IMR-90 (cell line): ENCODE results near the gene SMTN. TPM values are rescaled to one million over a fixed set of nuclear protein-coding genes. Genes with fewer than 3 reads are reported as not detected.

ENCODE experiments used
- ATAC-seq: fragments of 200-7000 bp; cut with Tn5 transposase; 2 replicates; pipeline ENCODE4 v1.9.1; 2020; ENCODE audit warnings: low read depth, mild to moderate bottlenecking, moderate library complexity
- BruUV-seq: library from RNA; stranded (reverse); fragments of 400-500 nt; replicated peaks from 2 replicates; lab custom pipeline; 2021; lab: Mats Ljungman, UMichigan
- CTCF ChIA-PET: fragments of 300-600 bp; formaldehyde crosslinking; extraction: SDS; loops from one replicate; lab custom pipeline; 2021; ENCODE audit warnings: antibody characterized with exemption; lab: Yijun Ruan, JAX
- POLR2A ChIA-PET: fragments of 300-600 bp; sonication (Branson Sonifier 250); formaldehyde crosslinking; loops from one replicate; lab custom pipeline; 2022; ENCODE audit warnings: antibody characterized with exemption; ENCODE audit not compliant: unreplicated experiment; lab: Charles Lee
- DNase-seq: peaks from one replicate; pipeline ENCODE4 v3.0.0; 2013
- H2AFZ ChIP-seq: replicated peaks from 2 replicates; pipeline ENCODE3; 2013; ENCODE audit warnings: low read length, mild to moderate bottlenecking; ENCODE audit not compliant: poor library complexity
- H2AK5ac ChIP-seq: 2 replicates; pipeline ENCODE4 v1.6.1; 2013; ENCODE audit warnings: low read depth, low read length, inconsistent platforms
- H2AK9ac ChIP-seq: replicated peaks from 2 replicates; pipeline ENCODE3; 2013; ENCODE audit warnings: mild to moderate bottlenecking, low read depth, low read length, moderate library complexity; ENCODE audit not compliant: poor library complexity
- H2BK120ac ChIP-seq: 2 replicates; pipeline ENCODE4 v1.6.1; 2013; ENCODE audit warnings: low read depth, low read length, inconsistent platforms
- H2BK15ac ChIP-seq: 3 replicates; pipeline ENCODE4 v1.6.1; 2013; ENCODE audit warnings: low read depth, low read length, inconsistent platforms
- H2BK20ac ChIP-seq: 2 replicates; pipeline ENCODE4 v1.6.1; 2013; ENCODE audit warnings: low read depth, mild to moderate bottlenecking, inconsistent platforms, low read length, moderate library complexity
- H2BK5ac ChIP-seq: 2 replicates; pipeline ENCODE4 v1.6.1; 2013; ENCODE audit warnings: mild to moderate bottlenecking, low read depth, low read length, inconsistent platforms; ENCODE audit not compliant: poor library complexity, severe bottlenecking
- H3K14ac ChIP-seq: replicated peaks from 2 replicates; pipeline ENCODE4 v1.6.1; 2013; ENCODE audit warnings: low read depth, low read length, inconsistent platforms
- H3K18ac ChIP-seq: 2 replicates; pipeline ENCODE4 v1.6.1; 2013; ENCODE audit warnings: low read depth, low read length, control low read depth
- H3K23ac ChIP-seq: 2 replicates; pipeline ENCODE4 v1.6.1; 2013; ENCODE audit warnings: low read depth, low read length, inconsistent platforms
- H3K27ac ChIP-seq: 2 replicates; pipeline ENCODE4 v1.5.1; 2013; ENCODE audit warnings: mild to moderate bottlenecking, control low read depth, low read length; ENCODE audit not compliant: insufficient read depth
- H3K27me3 ChIP-seq: 2 replicates; pipeline ENCODE4 v1.6.1; 2013; ENCODE audit warnings: low read length; ENCODE audit not compliant: control insufficient read depth, insufficient read depth
- H3K36me3 ChIP-seq: 2 replicates; pipeline ENCODE4 v1.6.1; 2013; ENCODE audit warnings: low read length, mixed read lengths; ENCODE audit not compliant: control insufficient read depth, insufficient read depth
- H3K4ac ChIP-seq: 2 replicates; pipeline ENCODE4 v1.6.1; 2013; ENCODE audit warnings: low read depth, low read length, inconsistent platforms
- H3K4me1 ChIP-seq: 2 replicates; pipeline ENCODE4 v1.6.1; 2013; ENCODE audit warnings: low read length, mixed read lengths; ENCODE audit not compliant: control insufficient read depth, insufficient read depth
- H3K4me2 ChIP-seq: 2 replicates; pipeline ENCODE4 v1.6.1; 2013; ENCODE audit warnings: low read depth, mild to moderate bottlenecking, control low read depth, low read length, moderate library complexity
- H3K4me3 ChIP-seq: 2 replicates; pipeline ENCODE4 v1.5.1; 2013; ENCODE audit warnings: low read depth, mild to moderate bottlenecking, control low read depth, low read length, moderate library complexity; ENCODE audit not compliant: insufficient read depth
- H3K56ac ChIP-seq: 2 replicates; pipeline ENCODE4 v1.6.1; 2013; ENCODE audit warnings: low read length, inconsistent platforms; ENCODE audit not compliant: insufficient read depth; ENCODE audit errors: extremely low read depth
- H3K79me1 ChIP-seq, 2 experiments: 2 replicates each; pipeline ENCODE4 v1.6.1; 2013; ENCODE audit warnings: low read length in 2 of 2, inconsistent platforms in 1 of 2, low read depth in 1 of 2
- H3K9ac ChIP-seq: 2 replicates; pipeline ENCODE4 v1.6.1; 2013; ENCODE audit warnings: low read depth, low read length, control low read depth
- H3K9me1 ChIP-seq: 2 replicates; pipeline ENCODE4 v1.6.1; 2013; ENCODE audit warnings: low read length, inconsistent platforms; ENCODE audit not compliant: insufficient read depth
- H3K9me3 ChIP-seq: 2 replicates; pipeline ENCODE4 v1.6.1; 2013; ENCODE audit warnings: low read length; ENCODE audit not compliant: control insufficient read depth, insufficient read depth
- H4K20me1 ChIP-seq: 2 replicates; pipeline ENCODE4 v1.6.1; 2013; ENCODE audit warnings: low read length, inconsistent platforms; ENCODE audit not compliant: insufficient read depth
- H4K5ac ChIP-seq: 2 replicates; pipeline ENCODE4 v1.6.1; 2013; ENCODE audit warnings: mild to moderate bottlenecking, low read depth, low read length, control low read depth
- H4K8ac ChIP-seq, 2 experiments: 2 replicates each; pipeline ENCODE4 v1.6.1; 2013; ENCODE audit warnings: low read depth in 2 of 2, low read length in 2 of 2, control low read depth in 1 of 2, inconsistent platforms in 1 of 2
- H4K91ac ChIP-seq: 2 replicates; pipeline ENCODE4 v1.6.1; 2013; ENCODE audit warnings: low read depth, low read length, inconsistent platforms; ENCODE audit not compliant: insufficient read depth
- CEBPB ChIP-seq: IDR thresholded peaks from 2 replicates; pipeline ENCODE4 v1.6.1; 2012; ENCODE audit warnings: low read depth, low read length, improper control_type of control experiment
- CHD1 ChIP-seq: IDR thresholded peaks from 2 replicates; pipeline ENCODE4 v1.6.1; 2012; ENCODE audit warnings: low read depth, low read length, improper control_type of control experiment
- CTCF ChIP-seq: conservative IDR thresholded peaks from 2 replicates; pipeline ENCODE4 v1.5.1; 2012; ENCODE audit warnings: mild to moderate bottlenecking, low read depth, low read length, improper control_type of control experiment
- ELK1 ChIP-seq: fragments of 150-350 bp; IDR thresholded peaks from 2 replicates; pipeline ENCODE4 v1.6.1; 2016; ENCODE audit warnings: low read depth, mild to moderate bottlenecking, low read length, moderate library complexity, borderline replicate concordance
- FOS ChIP-seq: fragments of 150-350 bp; IDR thresholded peaks from 2 replicates; pipeline ENCODE4 v1.6.1; 2016; ENCODE audit warnings: low read depth, low read length
- MAFK ChIP-seq: IDR thresholded peaks from 2 replicates; pipeline ENCODE4 v1.6.1; 2012; ENCODE audit warnings: low read depth, low read length, improper control_type of control experiment
- MXI1 ChIP-seq: IDR thresholded peaks from 2 replicates; pipeline ENCODE4 v1.6.1; 2012; ENCODE audit warnings: low read depth, mild to moderate bottlenecking, low read length, moderate library complexity, borderline replicate concordance
- POLR2A ChIP-seq: IDR thresholded peaks from 2 replicates; pipeline ENCODE4 v1.6.1; 2012; ENCODE audit warnings: mild to moderate bottlenecking, low read depth, low read length
- RAD21 ChIP-seq: IDR thresholded peaks from 2 replicates; pipeline ENCODE4 v1.6.1; 2012; ENCODE audit warnings: low read length, improper control_type of control experiment
- RCOR1 ChIP-seq: IDR thresholded peaks from 2 replicates; pipeline ENCODE4 v1.6.1; 2012; ENCODE audit warnings: mild to moderate bottlenecking, low read length, improper control_type of control experiment; ENCODE audit not compliant: insufficient replicate concordance
- RFX5 ChIP-seq: IDR thresholded peaks from 2 replicates; pipeline ENCODE4 v1.8.0; 2012; ENCODE audit warnings: low read depth, mild to moderate bottlenecking, low read length, moderate library complexity
- SMC3 ChIP-seq: fragments of 150-350 bp; IDR thresholded peaks from 2 replicates; pipeline ENCODE4 v1.6.1; 2016; ENCODE audit warnings: low read depth, mild to moderate bottlenecking, antibody characterized with exemption, low read length, moderate library complexity
- USF2 ChIP-seq: fragments of 150-350 bp; IDR thresholded peaks from 2 replicates; pipeline ENCODE4 v1.6.1; 2017; ENCODE audit warnings: mild to moderate bottlenecking, antibody characterized with exemption, low read length, low read depth
- WGBS, 2 experiments: methylation state at CpG; one replicate each; pipeline versions ENCODE4 v1.1.5 to v1.1.7; 2013; ENCODE audit warnings: missing lambda C conversion rate in 2 of 2; ENCODE audit not compliant: insufficient read length in 1 of 2; ENCODE audit errors: extremely low coverage in 2 of 2; 5-methylcytosine and 5-hydroxymethylcytosine counted together
- dilution Hi-C: fragments of 300-500 bp; cut with HindIII; formaldehyde crosslinking; loops from one replicate; pipeline ENCODE4 v1.14.3; 2018; ENCODE audit warnings: low sequenced_read_pairs; ENCODE audit not compliant: unreplicated experiment
- in situ Hi-C: fragments of 300-500 bp; cut with MboI; formaldehyde crosslinking; loops from 3 replicates; pipeline ENCODE4 v1.14.3; 2019; ENCODE audit warnings: low sequenced_read_pairs, inconsistent platforms, mixed read lengths
- intact Hi-C: fragments of 100-400 bp; cut with micrococcal nuclease; formaldehyde crosslinking; loops from 2 replicates; pipeline ENCODE4 v1.10.0; 2022
- polyA plus RNA-seq, 3 experiments: library from polyadenylated mRNA; depleted of rRNA; stranded (reverse); fragments of >200 nt; gene quantifications; 2 replicates each; pipeline ENCODE4 v1.2.3, GENCODE V29; 2012; ENCODE audit warnings: low replicate concordance in 1 of 3
- total RNA-seq: library from RNA; depleted of rRNA; stranded (reverse); fragments of >200 nt; gene quantifications from 2 replicates; pipeline ENCODE4 v1.2.3, GENCODE V29; 2012

Gene SMTN
- total and polyA plus RNA-seq, 2 of the 4 experiments (the other 2 are of a cell fraction) = 53.6 to 63.7 TPM

- H2AFZ ChIP-seq = peak overlapping the region; percentile 83
- peak overlapping the region; percentile 71 for H3K4me3 ChIP-seq
- peaks cover 8% of the 10 kb centered on the region for H4K20me1 ChIP-seq
- peak overlapping the region; percentile 53 for H3K56ac ChIP-seq
- H3K23ac ChIP-seq = peak overlapping the region; percentile 98
- H4K5ac ChIP-seq = peak overlapping the region; percentile 41
- no peaks in the 10 kb centered on the region for H3K27me3 ChIP-seq
- H2BK5ac ChIP-seq = peak overlapping the region; percentile 89
- H3K4me2 ChIP-seq = peak overlapping the region; percentile 99
- peak overlapping the region; percentile 68; the same call in 1 of the 2 replicates for H2BK120ac ChIP-seq
- DNase-seq (peak; percentile 64), ATAC-seq (no peak)
- peak overlapping the region; percentile 80 for H3K27ac ChIP-seq
- H4K8ac ChIP-seq = peak overlapping the region; percentile 7 to 79; a peak in 3 of 4 replicates
- H2AK5ac ChIP-seq = peak overlapping the region; percentile 99
- BruUV-seq = no TSS peak
- peak overlapping the region; percentile 7; the same call in 1 of the 2 replicates for H3K18ac ChIP-seq
- peak overlapping the region; percentile 95 for H3K9ac ChIP-seq
- intact Hi-C loops (loop anchor here (1.0 kb wide), 2 partner anchors 113 to 134 kb away; partner anchors contain the start of gene TUG1), dilution Hi-C loops (no loop called here), in situ Hi-C loops (no loop called here)
- 100% methylated on average over 2 of the region's 11 CpGs; no CpG with 5 or more reads in 1 of the 2 experiments for WGBS, 2 experiments
- peak overlapping the region; percentile 94 for H3K4ac ChIP-seq
- peaks cover 18% of the 10 kb centered on the region for H3K36me3 ChIP-seq
- H3K9me3 ChIP-seq = no peaks in the 10 kb centered on the region
- POLR2A ChIA-PET = interaction anchor here (0.5 to 0.9 kb wide), 3 partner anchors 30 to 202 kb away, joined by 3 to 4 read pairs (median 3); partner anchors contain the start of gene TUG1
- peak overlapping the region; percentile 70; the same call in 2 of the 3 replicates for H2BK15ac ChIP-seq
- peak overlapping the region; percentile 77 for H4K91ac ChIP-seq
- 0 out of 2 replicates have a peak overlapping the region, but pooled peaks have one; percentile 3 for H2BK20ac ChIP-seq
- H3K9me1 ChIP-seq = peaks cover 18% of the 10 kb centered on the region
- peaks cover 31 to 72% of the 10 kb centered on the region in 2 experiments for H3K79me1 ChIP-seq
- peak overlapping the region; percentile 93 for H3K14ac ChIP-seq
- no peak for TF ChIP-seq CEBPB
- no peak for TF ChIP-seq MAFK
- peak; percentile 63 for TF ChIP-seq SMC3
- no peak for TF ChIP-seq POLR2A
- TF ChIP-seq RCOR1 = no peak
- peak; percentile 58 for TF ChIP-seq CTCF
- peak; percentile 50 for TF ChIP-seq RAD21
- TF ChIP-seq ELK1 = no peak
- TF ChIP-seq FOS = no peak
- TF ChIP-seq USF2 = no peak
- no peak for TF ChIP-seq CHD1
- TF ChIP-seq RFX5 = no peak
- TF ChIP-seq MXI1 = no peak
- peaks cover 26% of the 10 kb centered on the region for H3K4me1 ChIP-seq
- CTCF ChIA-PET = interaction anchor here (0.7 to 4.0 kb wide), 9 partner anchors 18 to 142 kb away, joined by 3 to 10 read pairs (median 3); partner anchors contain the start of gene MORC2
- peak overlapping the region; percentile 99 for H2AK9ac ChIP-seq
Observed at GRCh38 chr22:31082606-31083376, 1.7 kb downstream of the SMTN start.
